ENCODE results near the gene GRIK2.
A peak's percentile ranks its signal among the peaks of the same experiment; 100 is the strongest.

GRIK2 gene

DNA sequence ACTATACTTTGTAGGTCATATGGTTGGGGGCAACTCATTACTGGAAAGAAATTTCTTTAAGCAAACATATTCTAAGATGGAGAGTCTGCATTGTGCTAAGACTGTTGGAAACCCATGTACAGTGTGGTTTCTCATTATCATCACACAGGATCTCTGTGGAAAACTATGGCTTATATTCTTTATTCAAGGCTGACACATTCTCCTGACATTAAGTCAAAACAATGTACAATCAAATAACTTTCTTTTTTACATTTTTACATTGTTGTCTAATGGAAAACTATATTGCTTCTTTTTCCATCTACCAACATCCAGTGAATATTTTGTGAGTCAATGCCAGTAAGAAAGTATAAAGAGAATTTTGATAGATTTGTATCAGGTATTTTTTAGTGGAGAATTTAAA, 417.6 kb downstream of the GRIK2 start:
- no peak for DNase-seq

DNA sequence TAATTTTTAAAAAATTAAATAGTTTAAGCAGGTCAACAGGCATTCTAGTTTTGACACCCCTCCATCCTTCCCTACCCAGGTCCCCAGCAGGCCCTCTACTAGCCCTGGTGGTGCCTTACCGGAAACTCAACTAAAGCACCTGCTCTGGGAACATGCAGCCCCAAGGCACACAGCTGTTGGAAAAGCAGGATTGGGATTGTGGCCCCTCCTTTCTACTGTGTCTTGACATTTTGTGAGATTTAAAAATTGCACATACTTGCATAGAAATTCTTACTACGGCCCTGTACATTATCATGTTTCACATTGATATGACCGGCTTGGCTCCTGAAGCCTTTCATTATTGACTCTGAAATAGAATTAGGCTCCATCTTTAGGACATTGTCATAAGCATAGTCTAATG, 423.2 kb downstream of the GRIK2 start:
- DNase-seq, result no peak

DNA sequence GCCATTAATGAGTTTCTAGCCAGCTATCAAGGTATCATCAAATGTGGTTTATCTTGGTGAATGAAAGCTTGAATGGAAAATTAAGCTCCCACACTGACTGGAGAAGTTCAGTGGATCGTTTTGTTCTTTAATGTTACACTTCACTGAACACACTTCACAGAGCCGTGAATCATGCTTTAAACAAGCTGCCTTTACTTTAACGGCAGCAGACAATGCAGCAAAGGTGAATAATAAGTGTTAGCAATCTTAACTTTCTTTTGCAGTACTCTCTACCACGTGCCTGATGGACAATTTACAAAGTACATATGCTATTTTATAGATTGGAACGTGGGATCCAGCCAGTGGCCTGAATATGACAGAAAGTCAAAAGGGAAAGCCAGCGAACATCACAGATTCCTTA, 424.5 kb downstream of the GRIK2 start:
- DNase-seq, result no peak

DNA sequence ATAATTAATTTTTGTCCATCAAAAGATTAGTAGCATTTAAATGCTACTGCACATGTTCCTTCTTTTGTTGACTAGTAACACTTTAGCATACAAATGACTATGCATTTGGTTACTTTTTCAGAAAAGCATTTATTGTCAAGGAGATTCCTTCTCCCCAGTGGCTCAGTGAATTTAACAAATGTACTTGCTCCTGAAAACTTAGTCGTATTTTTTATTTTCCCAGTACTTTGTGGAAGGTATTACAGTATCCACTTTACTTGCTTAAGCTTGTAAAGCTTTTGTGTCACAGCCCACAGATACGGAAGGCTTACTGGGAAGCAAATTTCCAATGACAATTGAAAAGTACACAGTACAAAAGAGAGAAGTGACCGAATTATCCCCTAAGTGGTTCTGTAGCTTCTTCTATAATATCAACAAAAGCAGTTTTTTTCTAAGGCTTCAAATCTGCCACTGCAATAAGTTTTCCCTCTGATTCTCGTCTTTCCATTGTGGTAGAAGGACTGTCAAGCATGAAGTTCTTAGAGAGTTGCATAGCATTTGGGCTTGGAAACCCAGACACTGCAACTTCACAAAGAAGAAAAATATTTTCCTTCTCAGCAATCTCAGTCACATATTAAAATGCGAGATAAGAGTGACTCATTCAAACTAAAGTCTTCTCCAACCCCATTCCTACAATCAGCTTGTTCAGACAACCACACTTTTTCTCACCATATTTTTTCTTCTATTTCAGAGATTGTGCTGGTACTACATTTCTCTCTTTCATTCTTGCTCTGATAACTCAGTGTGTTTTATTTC, 431.2 kb downstream of the GRIK2 start:
- no peak for DNase-seq

DNA sequence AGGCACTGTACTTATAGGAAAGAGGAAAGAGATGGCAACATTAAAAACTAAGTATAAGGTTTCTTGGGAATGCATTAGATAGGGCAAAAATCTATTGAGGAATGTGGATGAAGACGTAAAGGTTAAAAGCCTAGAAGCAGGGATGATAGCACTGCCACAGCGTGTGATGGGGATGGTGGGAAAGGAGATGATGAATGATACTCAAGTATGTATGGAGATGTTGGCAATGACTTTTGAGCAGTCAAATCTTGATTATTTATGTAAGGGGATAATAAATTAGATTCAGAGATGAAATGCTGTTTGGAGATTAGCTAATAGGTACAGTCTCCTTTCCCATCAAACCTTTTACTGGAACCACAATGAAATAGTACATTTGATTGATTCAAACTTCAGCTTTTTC, 432.8 kb downstream of the GRIK2 start:
- no peak for DNase-seq

DNA sequence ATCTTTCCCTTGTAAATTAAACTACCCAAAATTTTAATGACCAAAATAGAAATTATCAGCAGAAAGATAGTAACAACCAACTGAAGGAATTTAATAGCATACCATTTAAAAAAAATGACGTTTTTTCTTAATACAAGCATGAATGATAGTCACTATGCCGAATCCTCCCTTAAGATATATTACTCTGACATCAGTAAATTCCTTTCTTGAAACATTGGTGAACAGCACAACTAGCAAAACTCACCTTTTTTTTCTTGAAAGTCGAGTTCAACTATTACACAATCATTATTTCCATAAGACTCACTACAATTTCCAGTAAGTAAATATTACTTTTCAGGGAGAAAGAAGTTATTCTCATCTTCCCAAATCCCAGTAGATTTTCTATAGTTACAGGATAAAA, 433.2 kb downstream of the GRIK2 start:
- DNase-seq, result no peak

DNA sequence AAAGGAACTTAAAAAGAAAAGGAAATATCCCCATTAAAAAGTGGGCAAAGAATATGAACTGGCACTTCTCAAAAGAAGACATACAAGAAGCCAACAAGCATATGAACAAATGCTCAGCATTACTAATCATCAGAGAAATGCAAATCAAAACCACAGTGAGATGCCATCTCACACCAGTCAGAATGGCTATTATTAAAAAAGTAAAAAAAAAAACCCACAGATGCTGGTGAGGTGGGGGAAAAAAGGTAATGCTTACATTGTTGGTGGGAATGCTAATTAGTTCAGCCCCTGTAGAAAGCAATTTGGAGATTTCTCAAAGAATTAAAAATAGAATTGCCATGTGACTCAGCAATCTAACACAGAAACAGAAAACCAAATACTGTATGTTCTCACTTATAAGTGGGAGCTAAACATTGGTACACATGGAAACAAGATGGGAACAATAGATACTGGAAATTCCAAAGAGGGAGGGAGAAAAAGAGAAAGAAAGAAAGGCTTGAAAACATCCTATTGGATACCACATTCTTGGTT, 437.1 kb downstream of the GRIK2 start:
- DNase-seq, result no peak

DNA sequence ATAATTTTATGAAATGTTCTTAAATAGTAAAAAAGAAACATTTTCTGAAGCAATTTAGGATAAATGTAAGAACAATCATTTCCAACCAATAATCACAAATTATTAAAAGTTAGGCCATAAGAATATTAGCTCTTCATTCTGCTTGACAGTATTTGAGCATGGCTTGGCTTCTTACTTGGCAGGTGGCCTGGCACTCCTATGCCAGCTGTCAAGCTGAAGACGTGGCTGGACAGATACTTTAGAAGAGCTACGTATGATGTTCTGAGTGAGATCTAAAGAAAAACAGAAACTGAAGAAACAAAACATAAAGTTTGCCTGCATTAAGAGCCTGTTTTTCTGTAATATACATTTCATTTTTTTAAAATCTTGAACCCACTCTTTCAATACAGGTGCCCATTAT, 438.9 kb downstream of the GRIK2 start:
- no peak for DNase-seq

DNA sequence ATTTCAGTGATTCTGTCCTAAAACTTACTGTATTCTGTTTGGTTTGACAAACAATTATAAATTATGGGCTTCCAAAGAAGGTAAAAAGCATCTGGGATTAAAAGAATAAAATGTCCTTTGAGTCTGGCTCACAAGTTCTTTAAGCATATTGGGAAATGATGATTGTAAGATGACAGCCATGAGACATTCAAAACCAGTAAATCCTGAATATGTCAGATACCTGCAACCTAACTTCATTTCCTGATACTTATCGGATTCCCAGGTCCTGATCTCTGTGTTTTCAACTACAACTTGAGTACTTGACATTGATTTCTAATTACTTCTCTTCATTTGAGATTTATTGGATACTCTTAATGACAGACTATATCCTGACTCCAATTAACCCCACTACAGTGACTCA, 446.6 kb downstream of the GRIK2 start:
- no peak for DNase-seq

DNA sequence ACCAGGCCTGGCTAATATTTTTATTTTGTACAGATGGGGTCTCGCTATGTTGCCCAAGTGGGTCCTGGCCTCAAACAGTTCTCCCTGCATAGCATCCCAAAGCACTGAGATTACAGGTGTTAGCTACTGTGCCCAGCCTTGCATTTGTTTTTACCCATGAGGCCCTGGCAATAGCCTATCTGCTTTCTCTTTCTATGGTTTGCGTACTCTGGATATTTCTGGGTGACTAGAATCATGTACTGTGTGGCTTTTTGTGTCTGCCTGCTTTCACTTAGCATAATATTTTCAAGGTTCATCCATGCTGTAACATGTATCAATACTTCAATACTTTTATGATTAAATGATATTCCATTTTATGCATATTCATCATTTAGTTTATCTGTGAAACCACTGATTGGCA, 451.7 kb downstream of the GRIK2 start:
- no peak for DNase-seq

DNA sequence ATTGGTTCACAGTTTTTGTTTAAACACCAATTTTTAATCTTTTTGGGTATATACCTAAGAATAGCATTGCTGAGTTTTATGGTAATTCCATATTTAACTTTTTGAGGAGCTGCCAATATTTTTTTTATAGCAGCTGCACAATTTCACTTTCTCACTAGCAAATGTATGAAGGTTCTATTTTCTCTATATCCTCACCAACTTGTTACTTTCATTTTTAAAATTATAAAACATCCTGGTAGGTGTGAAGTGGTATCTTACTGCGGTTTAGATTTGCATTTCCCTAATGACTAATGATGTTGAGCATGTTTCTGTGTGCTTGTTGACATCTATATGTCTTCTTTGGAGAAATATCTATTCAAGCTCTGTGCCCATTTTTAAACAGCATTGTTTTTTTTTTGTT, 452.1 kb downstream of the GRIK2 start:
- DNase-seq, result no peak

DNA sequence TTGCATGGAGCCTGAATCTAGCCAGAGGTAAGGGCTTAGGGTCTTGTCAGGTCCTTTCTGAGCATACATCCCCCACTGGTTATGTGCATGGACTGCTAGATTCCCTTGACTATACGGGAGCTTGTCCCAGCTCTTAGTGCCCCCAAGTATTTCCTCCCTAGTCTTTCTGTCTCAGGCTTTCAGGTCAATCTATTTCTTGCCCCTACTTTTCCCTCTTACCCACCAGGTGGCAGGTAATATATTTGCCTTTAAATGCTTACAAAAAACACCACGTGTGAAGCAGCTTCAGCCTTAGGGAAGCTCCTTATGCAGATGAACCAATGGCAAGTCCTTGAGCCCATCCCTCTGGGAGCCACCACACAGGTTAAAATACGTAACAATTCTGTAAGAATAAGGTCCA, 454.2 kb downstream of the GRIK2 start:
- peak; percentile 46 for DNase-seq

DNA sequence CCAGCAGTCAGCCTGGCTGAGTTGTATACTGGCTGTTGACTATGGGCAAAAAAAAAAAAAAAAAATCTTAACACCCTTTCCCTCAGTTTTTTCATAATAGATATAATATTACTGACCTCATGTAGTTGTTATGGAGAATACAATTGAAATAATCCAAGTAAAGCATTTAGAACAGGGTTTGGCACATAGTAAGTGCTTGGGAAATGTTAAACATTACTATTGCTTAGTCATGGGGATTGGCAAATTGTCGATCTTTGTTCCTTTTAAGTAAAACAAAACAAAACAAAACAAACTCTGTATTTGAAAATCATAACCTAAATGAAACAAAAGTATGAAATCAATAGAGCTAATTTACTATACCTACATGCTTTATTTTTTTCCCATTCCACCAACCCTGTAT, 458.4 kb downstream of the GRIK2 start:
- no peak for DNase-seq

DNA sequence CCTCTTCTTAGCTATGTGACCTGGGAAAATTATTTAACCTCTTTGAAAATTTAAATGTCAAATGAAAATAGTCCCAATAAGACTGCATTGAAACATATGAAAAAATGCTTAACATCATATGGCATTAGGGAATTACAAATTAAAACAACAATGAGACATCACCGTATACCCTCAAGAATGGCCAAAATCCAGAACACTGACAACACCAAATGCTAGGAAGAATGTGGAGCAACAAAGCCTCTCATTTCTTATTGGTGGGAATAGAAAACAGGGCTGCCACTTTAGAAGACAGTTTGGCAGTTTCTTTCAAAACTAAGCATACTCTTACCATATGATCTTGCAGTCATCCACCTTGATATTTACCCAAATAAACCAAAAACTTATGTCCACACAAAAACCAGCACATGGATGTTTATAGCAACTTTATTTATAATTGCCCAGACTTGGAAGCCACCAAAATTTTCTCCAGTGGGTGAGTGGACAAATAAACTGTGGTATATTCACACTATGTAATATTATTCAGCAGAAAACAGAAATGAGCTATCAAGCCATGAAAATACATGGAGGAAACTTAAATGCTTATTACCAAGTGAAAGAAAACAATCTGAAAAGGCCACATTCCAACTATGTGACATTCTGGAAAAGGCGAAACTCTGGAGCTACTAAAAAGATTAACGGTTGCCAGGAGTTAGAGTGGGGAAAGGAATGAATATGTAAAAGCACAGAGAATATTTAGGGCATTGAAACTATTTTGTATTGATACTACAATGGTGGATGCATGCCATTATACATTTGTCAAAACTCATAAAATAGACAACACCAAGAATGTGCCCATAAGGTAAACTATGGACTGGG, 459.9 kb downstream of the GRIK2 start:
- no peak for DNase-seq

DNA sequence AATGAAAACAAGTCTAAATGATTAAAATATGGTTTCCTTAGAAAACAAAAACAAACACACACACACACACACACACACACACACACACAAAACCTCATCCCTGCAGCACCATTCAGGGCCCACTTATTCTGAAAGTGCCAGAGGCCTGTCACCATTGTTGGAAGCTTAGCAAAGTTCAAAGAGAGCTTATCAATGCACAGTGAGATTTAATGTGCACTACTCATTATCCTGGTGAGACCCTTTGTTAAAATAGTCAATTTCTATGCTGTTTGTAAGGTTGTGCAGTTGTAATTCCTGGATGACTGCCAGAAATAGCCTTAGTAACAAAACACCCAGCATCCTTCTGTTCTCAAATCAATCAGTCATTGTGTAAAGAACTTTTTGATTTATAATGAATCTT, 482.9 kb downstream of the GRIK2 start:
- no peak for DNase-seq

DNA sequence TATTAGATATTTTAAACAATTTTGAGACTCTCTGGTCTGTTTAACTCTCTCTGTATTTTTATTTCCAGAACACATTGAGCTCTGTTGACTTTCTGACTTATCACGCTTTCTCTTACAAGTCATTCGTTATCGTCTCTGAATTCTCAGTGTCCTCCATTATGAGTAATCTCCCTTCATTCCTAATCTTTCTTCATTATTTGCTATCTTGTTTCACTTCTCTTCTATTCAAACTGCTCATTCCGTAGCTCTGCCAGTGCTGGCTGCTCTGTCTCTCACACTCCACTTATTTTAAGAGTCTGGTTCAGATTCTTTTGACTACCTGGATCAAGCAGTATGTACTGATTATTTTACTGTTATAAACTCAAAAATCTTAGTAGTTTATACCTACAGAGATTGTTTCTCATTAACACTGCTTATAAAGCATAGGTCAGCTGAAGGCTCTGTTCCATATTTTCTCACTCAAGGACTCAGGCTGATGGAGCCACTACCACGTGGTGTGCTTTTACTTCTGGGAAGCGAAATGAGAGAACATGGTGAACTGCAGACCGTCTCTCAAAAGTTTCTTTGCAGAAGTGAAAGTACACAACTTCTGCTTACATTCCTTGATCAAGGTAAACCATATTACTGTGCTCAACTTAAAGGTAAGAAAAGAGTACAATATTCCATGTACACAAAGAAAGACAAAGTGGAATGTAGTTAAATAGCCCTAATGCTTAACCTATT, 485.2 kb downstream of the GRIK2 start:
- DNase-seq, result no peak

DNA sequence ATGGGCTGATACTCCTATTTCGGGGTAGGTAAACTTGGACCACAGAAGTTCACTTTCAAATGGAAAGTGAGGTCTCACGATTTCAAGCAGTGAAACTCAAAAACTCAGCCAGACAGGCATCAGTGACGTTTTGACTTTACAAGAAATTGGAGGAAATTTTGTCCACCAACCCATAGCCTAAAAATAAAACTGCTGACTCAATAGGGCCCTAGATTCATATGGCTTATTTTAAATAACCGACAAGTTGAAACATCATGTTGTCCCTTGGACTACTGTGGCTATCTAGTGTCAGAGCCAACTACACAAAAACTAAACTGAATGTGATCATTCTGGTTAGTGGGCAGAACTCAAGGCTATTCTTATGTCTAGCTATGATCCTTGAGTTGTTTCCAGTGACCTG, 486.3 kb downstream of the GRIK2 start:
- no peak for DNase-seq

DNA sequence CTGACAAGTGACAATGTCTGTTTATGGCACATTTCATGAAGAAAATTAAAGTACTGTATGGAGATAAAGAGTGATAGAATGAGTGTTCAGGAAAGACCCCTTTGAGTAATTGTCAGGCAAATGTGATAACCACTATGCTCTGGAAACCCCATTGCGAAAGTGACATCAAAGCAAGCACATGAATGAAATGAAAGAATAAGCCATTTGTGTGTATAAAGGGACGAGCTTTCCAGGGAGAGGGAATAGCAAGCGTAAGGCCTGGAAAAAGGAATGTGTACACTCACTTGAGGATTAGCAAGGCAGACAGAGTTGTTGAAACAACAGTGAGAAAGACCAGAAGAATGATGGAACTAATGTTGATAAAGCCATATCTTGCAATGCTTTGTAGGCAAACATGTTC, 490.0 kb downstream of the GRIK2 start:
- DNase-seq, result no peak

DNA sequence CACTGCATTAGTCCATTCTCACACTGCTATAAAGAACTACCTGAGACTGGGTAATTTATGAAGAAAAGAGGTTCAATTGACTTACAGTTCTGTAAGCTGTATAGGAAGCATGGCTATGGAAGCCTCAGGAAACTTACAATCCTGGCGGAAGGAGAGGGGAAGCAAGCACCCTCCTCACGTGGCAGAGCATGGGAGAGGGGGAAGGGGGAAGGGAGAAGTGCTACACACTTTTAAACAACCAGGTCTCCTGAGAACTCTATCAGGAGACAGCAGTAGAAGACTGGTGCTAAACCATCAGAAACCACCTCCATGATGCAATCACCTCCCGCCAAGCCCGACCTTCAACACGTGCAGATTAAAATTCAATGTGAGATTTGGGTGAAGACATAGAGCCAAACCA, 494.0 kb downstream of the GRIK2 start:
- DNase-seq, result no peak

DNA sequence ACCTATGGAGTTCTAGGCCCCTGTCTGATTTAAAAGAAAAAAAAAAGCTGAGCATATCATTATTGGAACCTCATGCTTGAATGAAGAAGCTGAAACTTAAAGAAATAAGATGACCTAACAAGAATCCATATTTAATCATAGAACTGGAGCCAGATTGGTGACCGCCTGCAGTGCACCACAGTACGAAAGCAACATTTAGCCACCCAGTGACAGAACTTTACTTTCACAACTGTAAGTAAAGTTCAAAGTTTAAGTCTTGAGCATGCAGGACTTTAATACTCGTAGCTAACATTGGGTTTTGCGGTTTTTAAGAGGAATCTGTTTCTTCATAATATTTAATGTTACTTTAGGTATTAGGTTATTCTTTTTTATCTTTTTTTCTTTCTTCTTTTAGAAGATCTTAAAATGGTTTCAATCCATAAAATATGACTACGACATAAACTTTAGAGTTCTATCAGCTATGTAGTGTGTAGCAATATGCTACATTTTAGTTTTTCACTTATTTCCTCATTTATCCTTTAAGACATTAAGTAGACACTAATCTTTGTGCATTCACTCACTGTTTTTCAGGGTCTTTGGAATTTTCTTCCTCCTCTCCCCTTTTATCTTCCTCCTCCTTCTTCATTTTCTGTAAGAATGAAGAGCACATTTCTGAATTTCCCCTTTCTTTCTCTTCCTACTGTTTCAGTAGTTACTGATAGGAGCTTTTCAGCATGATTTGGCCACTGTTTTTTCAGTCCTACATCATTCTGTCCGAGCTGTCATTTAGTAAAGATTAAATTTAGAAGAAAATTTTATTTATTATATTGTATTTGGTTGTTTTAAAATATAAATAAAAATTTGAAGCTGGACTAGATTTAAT, 514.1 kb downstream of the GRIK2 start:
- DNase-seq, result no peak

DNA sequence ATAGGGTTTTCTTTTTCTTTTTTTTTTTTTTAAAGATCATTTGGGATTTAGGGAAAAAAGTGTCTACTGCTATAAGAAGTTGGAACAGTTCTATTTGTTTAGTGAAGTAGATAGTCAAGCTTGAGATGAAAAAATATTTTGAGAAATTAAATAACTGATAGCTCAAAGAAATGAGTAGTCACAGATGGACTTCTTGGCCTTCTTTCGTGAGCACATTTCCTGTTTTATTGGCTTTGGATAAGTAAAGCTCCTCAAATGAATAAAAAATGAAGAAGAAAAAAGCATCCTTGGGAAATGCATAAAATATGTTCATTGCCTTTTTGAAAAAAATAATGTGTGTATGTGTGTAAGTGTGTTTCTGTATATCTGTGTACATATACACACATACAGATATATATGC, 515.9 kb downstream of the GRIK2 start:
- no peak for DNase-seq

DNA sequence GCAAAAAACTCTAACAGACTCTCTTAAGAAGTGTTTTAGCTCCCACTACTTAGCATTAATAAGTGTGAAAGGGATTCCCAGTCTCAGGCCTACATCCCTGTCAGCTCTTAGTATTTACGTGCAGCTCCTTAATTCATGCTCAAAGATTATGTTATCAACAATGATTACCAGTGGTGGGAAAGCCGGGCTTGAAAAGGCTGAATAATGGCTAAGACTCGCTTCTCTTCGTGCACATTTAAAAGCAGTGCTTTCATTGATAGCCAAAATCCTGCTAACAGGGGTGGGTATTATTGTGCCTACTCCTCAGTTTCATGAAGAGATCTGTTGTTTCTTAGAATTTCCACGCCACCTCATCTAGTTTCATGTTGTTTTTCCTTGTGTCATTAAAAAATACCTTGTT, 518.8 kb downstream of the GRIK2 start:
- DNase-seq, result no peak

DNA sequence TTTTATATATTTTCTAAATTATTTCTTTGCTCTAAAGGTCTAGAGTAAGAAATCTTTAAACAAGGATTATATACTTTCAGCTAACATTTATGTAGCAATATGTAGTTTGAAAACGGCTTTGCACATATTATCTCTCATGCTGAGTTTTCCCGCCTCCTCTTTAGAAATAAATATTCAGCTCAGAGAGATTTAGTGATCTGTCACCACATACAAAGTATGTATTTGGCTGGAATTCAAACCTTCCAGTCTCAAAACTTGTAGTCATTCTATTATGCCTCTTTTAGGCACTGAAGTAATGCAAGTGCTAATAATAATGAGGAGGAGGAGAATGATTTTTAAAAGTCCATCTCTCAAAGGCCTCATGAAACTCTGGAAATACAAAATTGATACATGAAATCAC, 525.0 kb downstream of the GRIK2 start:
- DNase-seq, result no peak
